NCI-H526 treated with DMSO at 0.1 percent for 48 hours (cell line): ENCODE data around the gene COTL1.

Experiments
- DNase-seq: peaks from one replicate; lab custom pipeline; 2025; lab: John Stamatoyannopoulos, UW

COTL1 gene

DNA sequence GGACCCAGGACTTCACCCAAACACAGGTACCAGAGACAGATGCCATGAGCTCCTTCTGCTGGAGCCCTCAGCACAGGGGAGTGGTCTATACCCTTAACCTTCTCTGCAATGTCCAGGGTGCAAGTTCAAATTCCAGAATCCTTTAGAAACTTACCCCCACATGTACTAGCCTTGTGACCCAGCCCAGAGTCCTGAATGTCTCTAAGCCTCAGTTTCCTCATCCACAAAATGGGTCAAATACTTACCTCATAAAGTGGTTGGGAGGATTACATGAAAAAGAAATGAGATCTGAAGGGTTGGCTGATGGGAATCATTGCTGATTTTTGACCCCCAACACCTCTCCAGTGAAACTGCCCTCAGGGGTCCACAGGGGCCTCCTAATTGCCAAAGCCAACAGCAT lies 21.7 kb downstream of the COTL1 start:
- DNase-seq = no peak

DNA sequence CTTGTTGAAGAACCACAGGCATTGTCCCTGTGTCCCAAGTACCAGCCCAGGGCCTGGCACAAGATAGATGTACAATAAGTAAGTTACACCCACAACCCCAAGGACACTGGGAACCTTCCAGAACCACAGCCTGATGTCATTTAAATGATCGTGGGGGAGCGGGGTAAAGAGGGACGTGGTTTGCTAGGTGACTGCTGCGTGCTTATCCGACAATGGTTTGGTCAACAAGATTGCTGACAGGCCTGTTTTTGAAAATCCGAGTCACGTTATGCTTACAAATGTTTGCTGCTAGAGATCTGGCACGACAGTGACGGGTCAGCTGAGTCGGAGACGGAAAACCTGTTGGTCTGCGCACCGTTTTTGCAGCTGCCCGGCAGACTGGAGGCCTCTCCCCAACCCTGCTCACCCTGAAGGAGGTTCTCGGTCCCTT lies 22.8 kb downstream of the COTL1 start:
- no peak for DNase-seq

DNA sequence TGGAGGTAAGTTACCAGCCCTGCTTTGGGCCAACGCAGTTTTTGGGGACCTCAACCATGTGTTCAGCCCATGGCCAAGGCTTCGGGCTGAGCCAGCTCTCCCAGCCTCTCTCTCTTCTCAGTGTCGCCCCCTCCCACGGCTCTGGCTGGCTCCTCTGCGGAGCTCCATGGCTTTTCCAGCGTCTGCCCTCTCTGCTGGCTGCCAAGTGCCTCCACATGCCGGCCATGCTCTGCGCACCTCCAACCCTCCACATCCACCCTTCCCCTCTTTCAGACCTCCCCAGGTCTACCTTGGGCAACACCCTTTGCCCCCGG lies 23.2 kb downstream of the COTL1 start:
- DNase-seq = no peak

DNA sequence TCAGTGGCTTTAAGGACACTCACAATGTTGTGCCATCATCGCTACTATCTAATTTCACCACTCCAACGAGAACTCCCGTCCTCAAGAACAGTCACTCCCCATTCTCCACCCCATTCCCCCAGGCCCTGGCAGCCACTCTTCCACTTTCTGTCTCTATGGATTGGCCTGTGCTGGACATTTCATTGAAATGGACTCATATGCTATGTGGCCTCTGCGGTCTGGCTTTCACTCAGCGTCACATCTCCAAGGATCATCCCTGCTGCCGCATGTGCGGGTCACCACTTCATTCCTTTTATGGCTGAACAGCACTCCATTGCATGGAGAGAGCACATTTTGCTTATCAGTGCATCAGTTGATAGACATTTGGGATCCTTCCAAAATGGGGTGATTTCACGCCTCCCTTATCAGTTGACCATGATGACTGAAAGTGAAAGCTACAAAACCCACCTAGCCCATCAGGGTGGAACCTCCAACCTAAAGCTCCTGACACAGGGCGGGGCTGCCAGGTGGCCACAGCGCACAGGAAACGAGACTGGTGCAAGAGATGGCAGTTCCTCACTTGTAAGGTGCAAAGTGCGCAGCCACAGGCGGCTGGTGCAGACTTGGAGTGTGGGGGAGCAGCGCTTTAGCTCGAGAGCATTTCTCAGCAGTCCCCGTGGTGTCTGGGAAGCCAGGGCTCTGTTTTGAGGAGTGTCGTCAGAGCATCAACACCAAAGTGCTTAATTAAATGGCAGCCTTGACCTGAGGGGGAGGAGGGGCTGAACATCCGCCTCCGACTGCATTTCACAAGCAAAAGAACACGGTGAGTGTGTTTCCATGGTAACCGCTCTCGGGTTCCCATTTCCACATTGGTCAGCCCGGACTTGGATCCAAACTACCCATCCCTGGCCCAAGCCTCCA lies 23.8 kb downstream of the COTL1 start:
- no peak for DNase-seq

DNA sequence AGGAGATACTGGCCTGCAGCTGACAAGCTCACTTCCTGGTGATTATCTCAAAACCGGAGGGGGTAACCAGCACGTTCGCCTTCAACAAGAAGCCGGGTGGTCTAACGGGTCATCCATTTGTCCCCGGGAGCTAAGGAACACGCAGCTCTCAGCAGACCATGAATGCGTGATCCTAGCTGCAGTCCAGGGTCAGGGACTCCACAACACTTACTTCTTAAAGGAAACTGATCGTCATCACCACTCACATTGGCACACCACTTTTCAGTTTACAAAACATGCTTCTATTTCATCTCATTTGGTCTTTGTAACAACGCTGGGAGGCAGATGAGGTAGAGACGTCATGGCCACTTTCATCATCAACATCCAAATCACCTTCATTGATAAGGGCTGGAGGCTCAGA lies 25.2 kb downstream of the COTL1 start:
- no peak for DNase-seq

DNA sequence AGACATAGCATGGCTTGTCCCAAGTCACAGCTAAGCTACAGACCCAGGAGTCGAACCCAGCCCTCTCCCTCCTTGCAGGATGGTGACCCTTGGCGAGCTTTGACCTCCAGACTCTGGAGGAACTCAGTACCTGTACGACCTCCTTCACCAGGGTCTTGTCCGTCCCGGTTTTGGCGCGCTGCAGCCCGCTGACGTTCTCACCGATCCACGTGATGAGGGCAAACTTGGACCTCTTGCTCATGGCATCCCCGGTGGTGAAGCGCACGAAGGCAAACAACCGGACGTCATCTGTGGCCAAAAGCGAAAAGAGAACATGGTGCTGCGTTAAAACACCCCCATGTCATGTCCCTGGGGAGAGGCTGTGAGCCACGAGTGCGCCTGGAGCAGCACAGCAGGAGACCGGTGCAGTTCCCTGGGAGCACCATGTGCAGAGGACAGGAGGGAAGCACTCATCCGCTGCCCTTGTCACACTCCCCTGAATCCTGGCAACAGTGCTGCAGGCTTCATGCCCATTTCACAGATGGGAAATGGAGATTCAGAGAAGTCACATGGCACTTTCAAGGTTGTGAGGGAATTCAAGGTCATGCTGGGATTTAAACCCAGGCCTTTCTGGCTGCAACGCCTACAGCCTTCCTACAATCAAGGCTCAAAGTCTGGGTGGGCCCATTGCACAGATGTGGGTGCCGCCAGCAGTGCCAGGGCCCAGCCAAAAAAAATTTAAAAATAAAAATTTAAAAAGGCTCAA lies 27.7 kb downstream of the COTL1 start:
- no peak for DNase-seq

DNA sequence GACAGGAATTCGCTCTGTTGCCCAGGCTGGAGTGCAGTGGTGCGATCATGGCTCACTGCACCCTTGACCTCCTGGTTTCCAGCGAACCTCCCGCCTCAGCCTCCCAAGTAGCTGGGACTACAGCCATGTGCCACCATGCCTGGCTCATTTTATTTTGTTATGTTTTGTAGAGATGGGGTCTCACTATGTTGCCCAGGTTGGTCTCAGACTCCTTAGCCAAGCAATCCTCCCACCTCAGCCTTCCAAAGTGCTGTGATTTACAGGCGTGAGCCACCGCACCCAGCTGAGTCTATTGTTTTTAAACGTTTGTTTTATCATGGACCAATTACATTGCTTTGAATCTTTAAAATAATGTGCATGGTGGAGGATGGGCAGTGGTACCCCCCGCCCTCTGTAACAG lies 28.9 kb downstream of the COTL1 start:
- no peak for DNase-seq

DNA sequence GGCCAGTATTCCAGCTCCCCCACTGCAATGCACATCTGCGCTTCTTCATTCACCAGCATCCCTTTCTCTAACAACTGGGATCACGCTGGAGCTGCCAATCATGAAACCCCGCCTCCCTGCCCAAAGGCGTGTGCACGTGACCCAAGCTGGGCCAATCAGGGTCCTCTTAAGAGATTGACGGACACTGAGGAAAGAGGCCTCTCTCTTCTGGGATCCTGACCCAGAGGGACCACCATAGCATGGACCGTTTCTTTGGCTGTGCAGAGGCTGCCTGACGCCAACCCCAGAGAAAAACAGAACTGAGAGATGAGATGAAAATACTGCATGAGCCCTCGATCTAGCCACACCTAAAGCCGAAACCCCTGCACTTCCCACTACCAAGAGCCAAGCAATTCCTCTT lies 32.0 kb downstream of the COTL1 start:
- peak; percentile 69 for DNase-seq

DNA sequence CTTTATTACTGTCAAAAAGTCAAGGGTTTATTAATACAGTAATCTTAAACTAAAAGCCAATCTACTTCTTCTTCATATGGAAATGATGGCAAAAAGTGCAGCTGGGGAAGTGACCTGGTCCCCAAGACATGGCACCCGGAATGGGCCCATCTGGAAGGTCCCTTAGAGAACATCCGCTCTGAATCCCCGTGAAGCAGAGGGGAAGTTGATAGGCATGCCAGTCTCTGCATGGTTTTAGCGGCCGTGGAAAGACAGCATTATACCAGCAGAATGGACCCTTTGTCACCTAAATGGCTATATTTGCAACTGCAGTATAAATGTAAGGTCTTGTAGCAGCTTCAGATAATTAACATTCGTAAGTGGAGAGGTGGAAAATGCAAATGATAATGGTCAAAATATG lies 32.4 kb downstream of the COTL1 start:
- DNase-seq = no peak

DNA sequence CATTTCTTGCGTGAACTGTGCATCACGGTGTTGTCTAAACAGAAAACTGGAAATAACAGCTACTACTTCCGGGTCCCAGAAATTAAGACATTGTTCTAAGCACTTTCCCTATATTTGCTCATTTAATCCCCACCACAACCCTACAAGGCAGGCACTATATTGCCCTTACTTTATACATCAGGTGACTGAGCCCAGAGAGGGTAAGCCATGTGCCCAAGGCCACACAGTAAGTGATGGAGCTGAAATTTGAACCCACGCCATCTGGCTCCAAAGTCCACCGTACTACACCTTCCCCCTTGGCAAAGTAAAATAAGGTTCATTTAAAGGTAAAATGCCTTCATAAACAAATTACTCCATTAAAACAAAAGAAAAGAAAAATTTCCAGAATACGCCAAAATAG lies 33.2 kb downstream of the COTL1 start:
- no peak for DNase-seq

DNA sequence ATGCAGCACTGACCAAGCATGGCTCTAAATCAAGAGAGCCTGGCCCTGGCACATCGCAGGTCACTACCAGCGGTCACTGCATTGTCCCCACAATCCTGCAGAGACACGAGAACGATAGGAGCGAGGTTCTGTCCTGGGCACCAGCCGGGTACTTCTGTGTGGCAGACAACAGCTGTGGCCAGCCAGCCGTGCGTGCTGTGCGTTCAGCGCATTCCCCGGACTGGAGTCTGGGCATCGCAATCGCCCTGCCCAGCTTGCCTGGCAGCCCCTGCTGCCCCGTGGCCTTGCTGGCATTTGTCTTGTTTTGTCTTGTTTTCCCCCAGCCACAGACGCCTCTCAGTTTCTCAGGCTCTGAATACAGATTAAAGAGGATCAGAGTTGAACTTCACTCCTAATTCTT lies 33.9 kb downstream of the COTL1 start:
- no peak for DNase-seq

DNA sequence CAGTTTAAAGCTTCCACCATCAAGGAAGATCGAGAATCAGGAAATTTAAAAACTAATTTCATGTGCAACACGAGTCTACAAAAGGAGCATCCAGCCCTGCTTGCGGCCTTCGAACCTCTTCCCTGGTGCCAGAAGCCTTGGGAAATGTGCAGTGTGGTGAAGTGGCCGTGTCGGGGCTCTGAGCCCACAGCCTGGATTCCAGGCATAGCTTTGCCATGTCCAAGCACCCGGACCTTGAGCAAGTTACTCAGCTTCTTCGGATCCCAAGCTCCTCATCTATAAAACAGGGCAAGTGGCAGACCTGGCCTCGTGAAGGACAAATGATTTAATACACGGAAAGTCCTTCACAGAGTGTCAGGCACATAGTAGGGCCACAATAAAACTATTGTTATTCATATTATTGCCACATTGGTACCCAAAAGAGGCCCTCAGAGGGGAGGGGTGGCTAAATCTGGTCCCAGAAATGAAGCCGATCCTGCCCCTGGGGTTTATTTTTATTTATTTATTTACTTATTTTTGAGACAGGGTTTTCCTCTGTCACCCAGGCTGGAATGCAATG lies 34.8 kb downstream of the COTL1 start:
- DNase-seq = no peak

DNA sequence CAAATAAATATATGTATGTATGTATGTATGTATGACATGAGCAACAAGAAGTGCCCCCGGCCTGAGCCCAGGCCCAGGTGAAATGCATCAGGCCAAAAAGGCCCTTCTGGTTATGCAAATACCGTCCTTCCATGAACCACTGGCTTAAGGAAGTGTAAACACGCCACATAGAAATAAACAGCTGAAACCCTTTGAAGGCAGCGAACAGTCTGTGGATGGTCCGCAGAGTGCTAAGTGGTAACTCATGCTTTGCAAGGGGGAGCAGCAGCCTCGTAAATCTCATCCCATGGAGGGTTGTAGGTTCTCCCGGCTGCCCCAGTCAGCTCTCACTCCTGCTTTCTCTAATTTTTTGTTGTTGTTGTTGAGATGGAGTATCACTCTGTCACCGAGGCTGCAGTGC lies 36.7 kb downstream of the COTL1 start:
- DNase-seq = peak; percentile 15

DNA sequence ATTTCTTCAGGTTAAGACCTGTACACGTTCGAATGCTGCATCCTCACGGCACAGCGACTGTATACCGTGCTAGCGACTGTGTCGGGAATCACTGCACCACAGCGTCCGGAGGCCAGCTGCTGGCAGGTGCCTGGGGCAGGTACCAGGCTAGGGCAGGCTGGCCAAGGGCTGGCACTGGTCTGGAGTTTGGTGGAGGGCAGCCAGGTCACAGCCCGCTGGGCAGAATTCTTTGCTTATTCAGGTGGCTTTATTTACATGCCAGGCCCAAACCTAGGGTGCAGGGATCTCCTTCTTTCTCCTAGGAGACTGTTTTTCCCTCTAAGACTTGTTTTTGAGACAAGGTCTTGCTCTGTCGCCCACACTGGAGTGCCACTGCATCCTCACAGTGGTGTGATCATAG lies 37.9 kb downstream of the COTL1 start:
- DNase-seq = no peak

DNA sequence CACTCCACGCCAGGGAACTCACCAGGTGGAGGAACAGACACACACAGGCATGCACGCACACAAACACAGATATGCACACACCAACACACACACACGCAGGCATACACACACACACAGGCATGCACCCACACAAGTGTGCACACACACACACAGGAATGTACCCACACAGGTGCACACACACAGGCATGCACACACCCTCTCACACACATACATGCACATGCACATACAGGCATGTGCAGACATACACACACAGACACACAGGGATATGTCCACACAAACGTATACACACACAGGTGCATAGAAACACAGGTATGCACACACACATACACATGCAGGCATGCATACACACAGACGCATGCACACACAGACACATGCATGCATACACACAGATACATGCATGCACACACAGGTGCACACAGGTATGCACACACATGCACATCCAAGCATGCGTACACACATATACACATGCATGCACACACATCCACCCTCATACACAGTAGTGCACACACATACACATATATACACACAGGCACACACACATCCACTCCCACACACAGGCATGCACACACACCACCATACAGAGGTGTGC lies 39.2 kb downstream of the COTL1 start:
- no peak for DNase-seq

DNA sequence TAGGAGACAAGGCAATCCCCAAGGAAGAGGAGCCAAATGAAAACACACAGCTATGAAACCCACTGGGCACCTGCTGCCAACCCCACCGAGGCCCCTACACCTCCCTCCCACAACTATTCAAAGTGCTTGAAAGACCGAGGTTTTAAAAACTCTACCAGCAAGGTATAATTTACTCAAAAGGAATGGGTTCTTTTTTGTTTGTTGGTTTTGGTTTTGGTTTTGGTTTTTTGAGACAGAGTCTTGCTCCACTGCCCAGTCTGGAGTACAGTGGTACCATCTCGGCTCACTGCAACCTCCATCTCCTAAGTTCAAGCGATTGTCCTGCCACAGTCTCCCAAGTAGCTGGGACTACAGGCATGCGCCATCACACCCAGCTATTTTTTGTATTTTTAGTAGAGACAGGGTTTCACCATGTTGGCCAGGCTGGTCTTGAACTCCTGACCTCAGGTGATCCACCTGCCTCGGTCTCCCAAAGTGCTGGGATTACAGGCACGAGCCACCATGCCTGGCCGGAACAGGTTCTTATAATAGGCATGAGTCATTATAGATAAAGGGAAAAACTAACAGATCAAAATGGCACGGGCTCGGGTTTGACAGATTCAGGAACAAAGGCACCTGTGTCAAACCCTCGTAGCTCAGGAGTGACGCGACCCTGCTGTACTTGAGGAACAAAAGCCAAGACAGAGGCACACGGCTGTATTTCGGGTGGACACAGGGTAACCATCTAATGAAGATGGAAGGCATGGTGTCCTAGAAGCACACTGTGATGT lies 40.7 kb downstream of the COTL1 start:
- no peak for DNase-seq

DNA sequence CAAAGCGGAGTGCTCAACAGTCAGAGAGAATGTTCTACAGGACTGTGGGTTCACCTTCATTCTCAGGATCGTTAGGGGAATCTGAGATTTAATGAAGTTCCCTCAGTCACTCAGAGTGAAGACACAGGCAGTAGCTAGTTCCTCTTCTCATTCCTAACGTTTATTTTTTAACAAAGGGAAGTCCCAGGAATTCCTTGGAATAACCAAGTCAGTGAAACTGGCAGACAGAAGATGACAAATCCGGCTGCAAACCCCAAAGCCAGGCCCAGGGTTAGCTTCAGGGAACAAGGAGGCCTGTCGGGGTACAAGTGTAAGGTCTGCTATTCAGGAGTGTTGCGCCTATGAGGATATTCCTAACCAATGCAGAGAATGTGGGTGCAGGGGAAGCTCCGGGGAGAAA lies 42.0 kb downstream of the COTL1 start:
- DNase-seq = no peak

DNA sequence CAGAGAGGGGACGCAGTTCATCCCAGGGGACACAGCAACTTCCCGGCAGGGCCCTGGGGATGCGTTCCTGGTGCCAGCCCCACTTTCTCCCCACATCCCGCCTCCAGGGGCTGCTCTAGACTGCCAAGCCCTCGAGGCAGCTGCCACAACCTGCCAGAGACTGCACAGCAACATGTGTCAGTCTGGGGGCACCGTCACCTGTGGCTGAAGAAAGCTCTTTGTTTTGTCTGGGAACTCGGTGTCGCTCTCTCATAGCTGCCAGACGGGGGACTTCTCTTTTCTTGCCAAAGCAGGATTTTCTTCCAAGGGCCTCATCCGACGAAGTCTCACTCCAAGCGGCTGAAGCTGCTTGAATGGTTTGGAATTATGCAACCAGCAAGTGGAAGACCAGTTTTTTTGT lies 43.7 kb downstream of the COTL1 start:
- no peak for DNase-seq

DNA sequence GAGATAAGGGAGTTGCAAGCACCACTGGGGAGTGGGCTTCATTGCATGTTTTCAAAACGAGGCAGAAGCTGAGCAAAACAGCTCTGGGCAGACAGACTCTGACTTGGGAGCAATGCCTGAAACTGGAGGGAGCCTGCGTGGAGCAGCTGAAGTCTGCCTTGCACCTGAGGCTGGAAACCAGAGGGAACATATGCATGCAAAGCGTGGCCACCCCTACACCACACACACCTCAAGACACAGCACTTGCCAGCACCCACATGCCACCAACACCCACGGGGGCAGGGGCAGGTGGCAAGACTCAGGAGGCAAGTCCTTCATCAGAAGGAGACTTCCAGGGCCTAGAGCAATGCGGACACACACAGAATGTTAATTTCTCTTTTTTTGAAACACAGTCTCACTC lies 45.8 kb downstream of the COTL1 start:
- DNase-seq = no peak

DNA sequence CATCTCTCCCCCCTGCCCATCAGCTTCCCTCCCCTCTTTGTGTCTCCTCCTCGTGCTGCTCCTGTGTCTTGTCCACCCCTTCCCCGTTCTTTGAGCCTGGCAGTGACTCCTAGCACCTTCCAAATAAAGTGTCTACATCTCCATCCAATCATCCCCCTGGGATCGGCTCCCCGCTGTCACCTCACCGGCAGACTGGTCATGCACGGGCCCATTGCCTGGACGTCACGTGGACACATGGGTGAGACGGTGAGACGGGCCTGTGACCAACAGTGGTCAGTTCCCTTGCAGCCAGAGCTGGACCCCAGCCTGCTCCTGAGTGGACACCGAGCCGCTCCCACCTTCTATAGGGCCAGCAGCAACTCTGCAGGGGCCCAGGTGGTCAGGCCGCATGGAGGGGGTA lies 46.4 kb downstream of the COTL1 start:
- DNase-seq = no peak

DNA sequence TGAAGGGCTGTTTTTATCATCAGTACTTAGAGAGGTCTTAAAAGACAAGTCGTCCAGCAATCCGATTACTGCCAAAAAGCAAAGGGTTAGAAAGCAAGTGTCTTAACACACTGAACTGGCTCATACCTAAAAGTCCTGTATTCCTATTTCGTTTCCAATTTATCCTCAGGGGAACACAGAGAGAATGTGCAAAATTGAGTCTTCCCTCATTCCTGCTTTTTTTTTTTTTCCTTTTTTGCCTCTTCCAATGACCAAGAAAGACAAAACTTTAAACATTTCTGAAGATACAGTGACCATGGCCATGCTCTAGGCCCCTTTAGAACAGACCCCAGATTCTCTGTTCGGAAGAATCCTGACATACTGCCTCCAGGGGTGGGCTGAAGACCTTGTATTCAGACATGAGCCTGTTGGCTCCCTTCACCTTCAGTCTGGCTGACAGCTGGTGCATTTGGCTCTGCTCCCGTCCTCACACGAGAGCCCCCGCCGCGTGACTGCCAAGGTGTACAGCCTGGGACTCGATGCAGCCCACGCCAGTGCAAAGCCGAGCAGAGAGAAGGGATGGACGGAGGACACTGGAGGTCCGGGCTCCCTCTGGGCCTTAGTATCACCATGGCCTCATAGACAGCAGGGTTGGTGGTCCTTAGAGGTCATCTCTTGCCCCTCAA lies 47.0 kb downstream of the COTL1 start:
- DNase-seq = no peak
